OCI-LY3 (cell line): ENCODE results near the gene CSPG4.

Source experiments
- CTCF ChIP-seq: fragments of 200-600, 300-600 bp; sonication (generic); IDR thresholded peaks from 2 replicates; pipeline ENCODE4 v1.5.1; 2014; ENCODE audit warnings: antibody characterized with exemption, low read length, low read depth
- EZH2phosphoT487 ChIP-seq: fragments of 200-600 bp; shearing (Covaris generic); IDR thresholded peaks from 2 replicates; pipeline ENCODE4 v1.6.1; 2018; ENCODE audit warnings: antibody characterized with exemption, mixed run types, low read depth

- TF ChIP-seq CTCF, result no peak
- TF ChIP-seq EZH2phosphoT487, result no peak
These were observed 17.4 kb downstream of the CSPG4 start for GRCh38 chr15:75695220-75695619.
